Measurements from ENCODE around the gene HYOU1. TPM values are rescaled to one million over a fixed set of nuclear protein-coding genes. Genes with fewer than 3 reads are reported as not detected.
A peak's percentile ranks its signal among the peaks of the same experiment; 100 is the strongest.

Gene HYOU1
- total and polyA plus RNA-seq, 4 donors = 46.6 to 252 (median 106) TPM

- no peaks in the 10 kb centered on the region for H3K27me3 ChIP-seq (ENCODE audit: control insufficient read depth in 3 of 3, insufficient read depth in 3 of 3, low read length in 2 of 3)
- DNase-seq = peak; percentile 95 to 97 (median 96)
- H3K9me3 ChIP-seq (ENCODE audit: control insufficient read depth in 4 of 4, insufficient read depth in 3 of 4, low read length in 3 of 4) = no peaks in the 10 kb centered on the region
- peak within 1 kb of the TSS; percentile 26 to 93 for H3K27ac ChIP-seq (ENCODE audit: low read depth in 1 of 2, low read length in 1 of 2)
- ATAC-seq (ENCODE audit: insufficient read depth, low FRiP score) = peak; percentile 97
- peaks cover 0 to 15% (median 6%) of the 10 kb centered on the region in 5 donors for H3K4me1 ChIP-seq (ENCODE audit: control insufficient read depth in 5 of 5, insufficient read depth in 5 of 5, low read length in 5 of 5)
- peak; percentile 93 for TF ChIP-seq CTCF (IDR thresholded peaks at IDR 0.05; ENCODE audit: control extremely low read depth, extremely low read depth)
- peak within 1 kb of the TSS; percentile 2 to 14 for H3K9ac ChIP-seq (ENCODE audit: insufficient read depth in 1 of 2, low read length in 2 of 2)
- H3K4me3 ChIP-seq = peak within 1 kb of the TSS; percentile 76
- peaks cover 0 to 5% (median 3%) of the 10 kb centered on the region in 4 donors for H3K36me3 ChIP-seq (ENCODE audit: control insufficient read depth in 4 of 4, insufficient read depth in 4 of 4, low read length in 4 of 4)
- 0% methylated on average over 63 to 67 of the region's 67 CpGs for WGBS, 2 donors
These were observed 26.5 kb downstream of the HYOU1 start, which contains the start of gene SLC37A4 for GRCh38 chr11:119030329-119031047. Gene SLC37A4, minus strand, starts transcription at chr11:119030877.

GRCh38 chr11:119030029-119030328 is 27.0 kb downstream of the HYOU1 start:
- Histone ChIP-seq H3K9ac (ENCODE audit: insufficient read depth in 1 of 2, low read length in 2 of 2) (peak overlapping the region in 1 of 2 donors; percentile 2), H3K27ac (ENCODE audit: low read depth in 1 of 2, low read length in 1 of 2) (peak overlapping the region in 1 of 2 donors; percentile 93), H3K27me3 (ENCODE audit: control insufficient read depth in 3 of 3, insufficient read depth in 3 of 3, low read length in 2 of 3) (no peaks in the 10 kb centered on the region), H3K36me3 (ENCODE audit: control insufficient read depth in 4 of 4, insufficient read depth in 4 of 4, low read length in 4 of 4) (peaks cover 0 to 8% (median 6%) of the 10 kb centered on the region in 4 donors), H3K4me3 (peak overlapping the region; percentile 76), H3K9me3 (ENCODE audit: control insufficient read depth in 4 of 4, insufficient read depth in 3 of 4, low read length in 3 of 4) (no peaks in the 10 kb centered on the region), H3K4me1 (ENCODE audit: control insufficient read depth in 5 of 5, insufficient read depth in 5 of 5, low read length in 5 of 5) (peaks cover 0 to 15% (median 8%) of the 10 kb centered on the region in 5 donors)
- TF ChIP-seq CTCF (IDR thresholded peaks at IDR 0.05; ENCODE audit: control extremely low read depth, extremely low read depth) = no peak
- DNase-seq (no peak), ATAC-seq (ENCODE audit: insufficient read depth, low FRiP score) (no peak)
- 3 to 4% methylated on average over 13 of the region's 13 CpGs for WGBS, 2 donors

GRCh38 chr11:119029340-119030028 is 27.5 kb downstream of the HYOU1 start:
- Histone ChIP-seq H3K36me3 (ENCODE audit: control insufficient read depth in 4 of 4, insufficient read depth in 4 of 4, low read length in 4 of 4) (peaks cover 0 to 12% (median 7%) of the 10 kb centered on the region in 4 donors), H3K9me3 (ENCODE audit: control insufficient read depth in 4 of 4, insufficient read depth in 3 of 4, low read length in 3 of 4) (no peaks in the 10 kb centered on the region), H3K4me1 (ENCODE audit: control insufficient read depth in 5 of 5, insufficient read depth in 5 of 5, low read length in 5 of 5) (peaks cover 0 to 17% (median 9%) of the 10 kb centered on the region in 5 donors), H3K9ac (ENCODE audit: insufficient read depth in 1 of 2, low read length in 2 of 2) (no peak overlapping the region), H3K4me3 (no peak overlapping the region), H3K27ac (ENCODE audit: low read depth in 1 of 2, low read length in 1 of 2) (peak overlapping the region in 1 of 2 donors; percentile 1), H3K27me3 (ENCODE audit: control insufficient read depth in 3 of 3, insufficient read depth in 3 of 3, low read length in 2 of 3) (no peaks in the 10 kb centered on the region)
- no peak for ATAC-seq (ENCODE audit: insufficient read depth, low FRiP score)
- 56 to 60% methylated on average over 10 of the region's 10 CpGs for WGBS, 2 donors
- TF ChIP-seq CTCF (IDR thresholded peaks at IDR 0.05; ENCODE audit: control extremely low read depth, extremely low read depth) = no peak
- DNase-seq = peak in 2 of 3 donors; percentile 12 to 36

Measured in lung (tissue), 12 donors.